Breast epithelium (tissue), 3 donors: ENCODE measurements around the gene CALY.

Experiments used
- CTCF ChIP-seq, 3 donors: fragments of 450-650 bp; IDR thresholded peaks; one replicate each; pipeline ENCODE4 v1.5.1; 2016 to 2017; ENCODE audit warnings: antibody characterized with exemption in 3 of 3, mild to moderate bottlenecking in 3 of 3, moderate library complexity in 3 of 3
- POLR2A ChIP-seq: fragments of 450-650 bp; IDR thresholded peaks from one replicate; pipeline ENCODE4 v1.6.1; 2016; ENCODE audit warnings: antibody characterized with exemption, mild to moderate bottlenecking, moderate library complexity

DNA sequence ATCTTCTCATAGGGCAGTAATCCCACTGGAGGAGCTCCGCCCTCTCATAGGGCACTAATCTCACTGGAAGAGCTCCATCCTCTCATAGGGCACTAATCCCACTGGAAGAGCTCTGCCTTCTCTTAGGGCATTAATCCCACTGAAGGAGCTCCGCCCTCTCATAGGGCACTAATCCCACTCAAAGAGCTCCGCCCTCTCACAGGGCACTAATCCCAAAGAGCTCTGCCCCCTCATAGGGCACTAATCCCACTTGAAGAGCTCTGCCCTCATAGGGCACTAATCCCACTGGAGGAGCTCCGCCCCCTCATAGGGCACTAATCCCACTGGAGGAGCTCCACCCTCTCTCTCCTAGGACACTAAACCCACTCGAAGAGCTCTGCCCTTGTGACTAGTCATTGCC lies 24.5 kb upstream of the CALY start:
- TF ChIP-seq CTCF (IDR thresholded peaks at IDR 0.05) (no peak), POLR2A (no peak)
